HCT116 (cell line): ENCODE results near the gene NLN.

ENCODE experiments used
- EZH2 ChIP-seq: fragments of 200-600 bp; sonication (generic); IDR thresholded peaks from 2 replicates; pipeline ENCODE4 v1.6.1; 2017; ENCODE audit warnings: antibody characterized with exemption, mixed run types
- FOSL1 ChIP-seq: IDR thresholded peaks from 2 replicates; pipeline ENCODE4 v1.6.1; 2012; ENCODE audit warnings: low read depth
- POLR2AphosphoS5 ChIP-seq: IDR thresholded peaks from 2 replicates; pipeline ENCODE4 v1.6.1; 2011; ENCODE audit warnings: mild to moderate bottlenecking, low read depth, low read length, moderate library complexity
- RAD21 ChIP-seq: IDR thresholded peaks from 2 replicates; pipeline ENCODE4 v1.6.1; 2012; ENCODE audit warnings: low read depth, mild to moderate bottlenecking
- REST ChIP-seq: IDR thresholded peaks from 2 replicates; pipeline ENCODE4 v1.6.1; 2012; ENCODE audit warnings: low read depth
- SP1 ChIP-seq: IDR thresholded peaks from 2 replicates; pipeline ENCODE4 v1.6.1; 2012; ENCODE audit warnings: low read depth
- TF ChIP-seq, protein P1 (sequence below), 3 experiments: fragments of 200-600 bp in 1 of 3; sonication (generic) in 1 of 3; IDR thresholded peaks in 2 of 3; conservative IDR thresholded peaks in 1 of 3; 2 replicates each; pipeline ENCODE4 v1.5.1; 2012 to 2017; ENCODE audit warnings: low read depth in 2 of 3, low read length in 2 of 3, antibody characterized with exemption in 1 of 3, borderline replicate concordance in 1 of 3, control low read depth in 1 of 3, mild to moderate bottlenecking in 1 of 3, mixed read lengths in 1 of 3, mixed run types in 1 of 3, moderate library complexity in 1 of 3; ENCODE audit not compliant: insufficient read depth in 1 of 3

DNA sequence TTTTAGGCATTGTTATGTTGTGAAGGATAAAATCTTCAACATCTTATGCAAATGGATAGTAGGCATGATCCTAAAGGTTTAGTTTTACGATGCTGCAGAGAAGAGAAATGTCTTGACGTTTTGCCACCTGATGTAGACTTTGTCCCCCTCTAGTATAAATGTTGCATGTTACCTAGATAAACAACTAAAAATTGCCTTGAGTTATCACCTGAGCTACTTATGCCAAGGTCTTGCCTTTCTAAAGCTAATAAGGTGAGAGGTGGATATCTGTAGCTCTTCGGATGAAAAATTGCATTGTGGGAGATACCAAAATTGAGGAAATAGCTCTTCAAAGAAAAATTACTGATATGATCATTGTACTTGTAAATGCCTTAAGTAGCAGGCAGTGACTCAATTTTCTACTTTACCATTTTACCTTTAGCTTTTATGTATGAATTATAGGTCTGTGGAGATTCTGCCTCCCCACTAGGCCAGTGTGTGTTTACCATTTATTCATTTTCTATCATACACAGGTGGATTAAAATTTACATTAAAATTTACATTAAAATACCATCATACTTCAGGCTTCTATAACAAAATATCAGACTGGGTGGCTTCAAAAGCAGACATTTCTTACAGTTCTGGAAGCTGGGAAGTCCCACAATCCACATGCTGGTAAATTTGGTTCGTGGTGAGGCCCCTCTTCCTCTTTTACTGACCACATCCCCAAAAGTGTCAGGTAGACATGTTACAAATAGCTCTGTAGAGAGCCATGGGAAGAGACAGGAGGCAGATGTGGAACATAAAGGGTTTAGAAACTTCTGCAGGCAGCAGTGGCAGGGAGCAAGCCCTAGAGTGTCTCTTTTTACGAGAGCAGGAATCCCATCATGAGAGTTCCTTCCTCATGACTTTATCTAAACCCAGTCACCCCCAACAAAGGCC is 103.7 kb downstream of the NLN start:
- TF ChIP-seq REST (no peak), POLR2AphosphoS5 (no peak), SP1 (no peak), RAD21 (no peak), EZH2 (no peak), FOSL1 (no peak)
- TF ChIP-seq, protein P1, sequence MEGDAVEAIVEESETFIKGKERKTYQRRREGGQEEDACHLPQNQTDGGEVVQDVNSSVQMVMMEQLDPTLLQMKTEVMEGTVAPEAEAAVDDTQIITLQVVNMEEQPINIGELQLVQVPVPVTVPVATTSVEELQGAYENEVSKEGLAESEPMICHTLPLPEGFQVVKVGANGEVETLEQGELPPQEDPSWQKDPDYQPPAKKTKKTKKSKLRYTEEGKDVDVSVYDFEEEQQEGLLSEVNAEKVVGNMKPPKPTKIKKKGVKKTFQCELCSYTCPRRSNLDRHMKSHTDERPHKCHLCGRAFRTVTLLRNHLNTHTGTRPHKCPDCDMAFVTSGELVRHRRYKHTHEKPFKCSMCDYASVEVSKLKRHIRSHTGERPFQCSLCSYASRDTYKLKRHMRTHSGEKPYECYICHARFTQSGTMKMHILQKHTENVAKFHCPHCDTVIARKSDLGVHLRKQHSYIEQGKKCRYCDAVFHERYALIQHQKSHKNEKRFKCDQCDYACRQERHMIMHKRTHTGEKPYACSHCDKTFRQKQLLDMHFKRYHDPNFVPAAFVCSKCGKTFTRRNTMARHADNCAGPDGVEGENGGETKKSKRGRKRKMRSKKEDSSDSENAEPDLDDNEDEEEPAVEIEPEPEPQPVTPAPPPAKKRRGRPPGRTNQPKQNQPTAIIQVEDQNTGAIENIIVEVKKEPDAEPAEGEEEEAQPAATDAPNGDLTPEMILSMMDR (IDR thresholded peaks at IDR 0.05 in 2 of 3, conservative IDR thresholded peaks at IDR 0.05 in 1 of 3; ENCODE audit: borderline replicate concordance in 1 of 3, insufficient read depth in 1 of 3, low read depth in 2 of 3, low read length in 2 of 3), result no peak
